ENCODE measurements around the gene PDILT. TPM values are rescaled to one million over a fixed set of nuclear protein-coding genes. Genes with fewer than 3 reads are reported as not detected.

The PDILT gene
- total and polyA plus RNA-seq, 3 experiments from 2014 or later, result not detected

DNA sequence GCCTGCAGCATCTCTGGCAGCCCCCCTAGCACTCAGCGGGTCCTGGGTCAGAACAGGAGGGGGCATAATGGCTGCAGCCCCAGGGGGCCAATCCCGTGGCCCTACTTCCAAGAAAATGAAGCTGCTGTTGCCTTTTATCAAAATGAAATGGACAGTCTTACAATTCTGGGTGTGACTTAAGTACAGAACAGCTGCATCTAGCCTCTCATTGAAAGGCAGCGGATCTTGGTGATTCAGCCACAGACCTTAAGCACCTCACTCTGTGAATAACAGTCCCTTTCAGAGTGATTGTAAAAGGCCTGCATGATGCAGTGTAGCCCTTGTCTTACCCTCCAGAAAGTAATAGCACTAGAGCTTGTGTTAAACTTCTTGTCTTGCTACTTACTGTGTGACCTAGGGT lies 40.5 kb downstream of the PDILT start:
- Mint-ChIP-seq H3K9me3 (peaks cover 0 to 4% (median 0%) of the 10 kb centered on the region in 5 donors), H3K4me3 (no peak overlapping the region), H3K27me3 (peaks cover 8 to 10% of the 10 kb centered on the region in 2 donors), H3K4me1 (no peaks in the 10 kb centered on the region), H3K27ac (no peak overlapping the region), H3K36me3 (no peaks in the 10 kb centered on the region)
- CTCF ChIA-PET, result no interaction called here
- no peaks in the 10 kb centered on the region for H3K9me3 ChIP-seq (ENCODE audit: low read length)
- DNase-seq, result no peak
- H3K36me3 ChIP-seq (ENCODE audit: insufficient read depth, low read length), result no peaks in the 10 kb centered on the region
- no peak overlapping the region for H3K4me3 ChIP-seq (ENCODE audit: low read length)
- no peaks in the 10 kb centered on the region for H3K4me1 ChIP-seq (ENCODE audit: insufficient read depth, low read length)
- H3K27me3 ChIP-seq (ENCODE audit: insufficient read depth, low read length, poor library complexity, severe bottlenecking), result no peaks in the 10 kb centered on the region
- no peak overlapping the region for H3K27ac ChIP-seq (ENCODE audit: low read depth, low read length)
- POLR2A ChIA-PET, result no interaction called here

DNA sequence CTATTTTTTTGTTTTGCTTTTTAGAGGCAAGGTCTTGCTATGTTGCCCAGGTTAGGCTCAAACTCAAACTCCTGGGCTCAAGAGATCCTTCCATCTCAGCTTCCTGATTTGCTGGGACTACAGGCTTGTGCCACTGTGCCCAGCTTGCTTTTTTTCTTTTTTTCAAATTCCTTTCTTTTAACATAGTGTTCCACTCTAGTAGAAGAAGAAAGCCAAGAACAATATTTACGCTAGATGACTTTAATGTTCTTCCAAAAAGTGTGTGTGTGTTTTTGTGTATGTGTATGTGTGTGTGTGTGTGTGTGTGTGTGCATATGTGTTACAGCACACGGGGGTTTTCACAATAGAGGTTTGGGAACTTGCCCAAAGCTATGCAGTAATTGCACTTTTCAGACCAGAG lies 41.3 kb downstream of the PDILT start:
- Histone ChIP-seq H3K9me3 (ENCODE audit: low read length) (no peaks in the 10 kb centered on the region), H3K4me3 (ENCODE audit: low read length) (no peak overlapping the region), H3K4me1 (ENCODE audit: insufficient read depth, low read length) (no peaks in the 10 kb centered on the region), H3K36me3 (ENCODE audit: insufficient read depth, low read length) (no peaks in the 10 kb centered on the region), H3K27ac (ENCODE audit: low read depth, low read length) (no peak overlapping the region), H3K27me3 (ENCODE audit: insufficient read depth, low read length, poor library complexity, severe bottlenecking) (no peaks in the 10 kb centered on the region)
- Mint-ChIP-seq H3K27me3 (peaks cover 7 to 8% of the 10 kb centered on the region in 2 donors), H3K4me1 (no peaks in the 10 kb centered on the region), H3K27ac (no peak overlapping the region), H3K4me3 (no peak overlapping the region), H3K9me3 (peaks cover 0 to 4% (median 0%) of the 10 kb centered on the region in 5 donors), H3K36me3 (no peaks in the 10 kb centered on the region)
- ChIA-PET POLR2A (no interaction called here), CTCF (no interaction called here)
- no peak for DNase-seq

DNA sequence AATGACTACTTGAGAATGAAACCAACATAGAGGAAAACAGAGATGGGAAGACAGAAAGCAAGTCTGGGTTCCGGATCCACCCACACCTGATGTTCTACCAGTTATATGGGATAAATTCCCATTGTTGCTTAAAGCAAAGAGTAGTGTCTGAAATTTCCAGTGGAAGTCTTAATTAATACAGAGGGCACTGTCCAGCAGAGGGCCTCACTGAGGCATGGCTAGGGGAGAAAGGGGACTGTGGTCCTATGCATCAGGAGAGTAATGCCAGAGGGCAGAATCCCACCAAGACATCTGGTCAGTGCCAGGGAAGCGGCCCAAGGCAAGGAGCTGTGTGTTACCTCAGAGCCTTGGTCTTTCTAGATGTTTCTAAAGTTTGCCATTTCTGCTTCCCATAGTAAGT lies 44.5 kb downstream of the PDILT start:
- Mint-ChIP-seq H3K4me1 (no peaks in the 10 kb centered on the region), H3K4me3 (no peak overlapping the region), H3K27me3 (peaks cover 1 to 4% of the 10 kb centered on the region in 2 donors), H3K27ac (no peak overlapping the region), H3K9me3 (peaks cover 0 to 4% (median 2%) of the 10 kb centered on the region in 5 donors), H3K36me3 (no peaks in the 10 kb centered on the region)
- Histone ChIP-seq H3K36me3 (ENCODE audit: insufficient read depth, low read length) (no peaks in the 10 kb centered on the region), H3K27ac (ENCODE audit: low read depth, low read length) (no peak overlapping the region), H3K9me3 (ENCODE audit: low read length) (no peaks in the 10 kb centered on the region), H3K4me1 (ENCODE audit: insufficient read depth, low read length) (no peaks in the 10 kb centered on the region), H3K27me3 (ENCODE audit: insufficient read depth, low read length, poor library complexity, severe bottlenecking) (no peaks in the 10 kb centered on the region), H3K4me3 (ENCODE audit: low read length) (no peak overlapping the region)
- POLR2A ChIA-PET, result no interaction called here
- DNase-seq, result no peak
- CTCF ChIA-PET, result no interaction called here

DNA sequence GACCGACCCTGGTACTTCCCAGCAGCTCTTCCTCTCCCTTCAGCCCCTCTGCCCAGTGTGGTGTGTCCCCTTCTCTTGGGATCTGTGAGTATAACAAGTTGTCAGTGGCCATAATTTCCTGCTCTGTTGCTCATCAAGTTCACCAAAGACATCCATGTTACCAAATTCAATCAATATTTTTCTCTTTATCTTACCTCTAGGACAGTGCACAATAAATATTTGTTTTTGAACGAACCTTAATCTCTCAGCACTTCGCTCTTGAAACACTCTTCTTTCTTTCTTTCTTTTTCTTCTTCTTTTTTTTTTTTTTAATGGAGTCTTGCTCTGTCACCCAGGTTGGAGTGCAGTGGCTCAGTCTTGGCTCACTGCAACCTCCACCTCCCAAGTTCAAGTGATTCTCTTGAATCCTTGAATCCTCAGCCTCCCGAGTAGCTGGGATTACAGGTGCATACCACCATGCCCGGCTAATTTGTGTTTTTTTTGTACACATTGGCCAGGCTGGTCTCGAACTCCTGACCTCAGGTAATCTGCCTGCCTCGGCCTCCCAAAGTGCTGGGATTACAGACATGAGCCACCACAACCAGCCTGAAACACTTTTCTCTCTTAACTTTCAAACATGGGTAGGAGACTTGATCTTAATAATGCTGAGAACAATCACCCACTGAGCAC lies 49.3 kb downstream of the PDILT start:
- H3K4me3 Mint-ChIP-seq, result no peak overlapping the region
- Histone ChIP-seq H3K9me3 (ENCODE audit: low read length) (no peaks in the 10 kb centered on the region), H3K4me3 (ENCODE audit: low read length) (no peak overlapping the region), H3K27me3 (ENCODE audit: insufficient read depth, low read length, poor library complexity, severe bottlenecking) (no peaks in the 10 kb centered on the region), H3K27ac (ENCODE audit: low read depth, low read length) (no peak overlapping the region), H3K4me1 (ENCODE audit: insufficient read depth, low read length) (no peaks in the 10 kb centered on the region), H3K36me3 (ENCODE audit: insufficient read depth, low read length) (no peaks in the 10 kb centered on the region)
- peaks cover 0 to 5% (median 2%) of the 10 kb centered on the region in 5 donors for H3K9me3 Mint-ChIP-seq
- H3K4me1 Mint-ChIP-seq, result no peaks in the 10 kb centered on the region
- H3K27ac Mint-ChIP-seq, result no peak overlapping the region
- ChIA-PET POLR2A (no interaction called here), CTCF (no interaction called here)
- DNase-seq, result no peak
- H3K36me3 Mint-ChIP-seq, result no peaks in the 10 kb centered on the region
- peaks cover 6 to 8% of the 10 kb centered on the region in 2 donors for H3K27me3 Mint-ChIP-seq

DNA sequence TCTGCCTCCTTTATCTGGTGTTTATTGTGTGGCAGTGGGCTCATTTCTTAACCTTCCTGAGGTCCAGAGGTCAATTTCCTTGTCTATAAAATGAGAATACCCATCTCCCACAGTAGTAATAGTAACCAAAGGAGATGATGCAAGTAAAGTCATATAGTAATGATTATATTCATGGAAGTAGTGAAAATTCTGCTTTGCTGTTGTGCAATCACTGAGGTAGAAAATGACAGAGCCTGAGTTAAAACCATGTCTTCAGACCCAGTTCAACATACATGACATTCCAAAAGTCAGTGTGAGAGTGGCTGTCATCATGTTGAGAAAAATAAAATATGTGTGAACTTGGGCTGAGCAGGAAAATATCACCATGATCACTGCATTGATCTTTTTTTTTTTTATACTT lies 51.2 kb downstream of the PDILT start:
- H3K4me3 ChIP-seq (ENCODE audit: low read length), result no peak overlapping the region
- Mint-ChIP-seq H3K4me1 (no peaks in the 10 kb centered on the region), H3K36me3 (no peaks in the 10 kb centered on the region), H3K27ac (no peak overlapping the region), H3K27me3 (peaks cover 6 to 8% of the 10 kb centered on the region in 2 donors), H3K4me3 (no peak overlapping the region), H3K9me3 (peaks cover 0 to 5% (median 2%) of the 10 kb centered on the region in 5 donors)
- H3K27me3 ChIP-seq (ENCODE audit: insufficient read depth, low read length, poor library complexity, severe bottlenecking), result no peaks in the 10 kb centered on the region
- ChIA-PET CTCF (no interaction called here), POLR2A (no interaction called here)
- H3K27ac ChIP-seq (ENCODE audit: low read depth, low read length), result no peak overlapping the region
- no peaks in the 10 kb centered on the region for H3K9me3 ChIP-seq (ENCODE audit: low read length)
- no peaks in the 10 kb centered on the region for H3K36me3 ChIP-seq (ENCODE audit: insufficient read depth, low read length)
- no peaks in the 10 kb centered on the region for H3K4me1 ChIP-seq (ENCODE audit: insufficient read depth, low read length)
- no peak for DNase-seq

DNA sequence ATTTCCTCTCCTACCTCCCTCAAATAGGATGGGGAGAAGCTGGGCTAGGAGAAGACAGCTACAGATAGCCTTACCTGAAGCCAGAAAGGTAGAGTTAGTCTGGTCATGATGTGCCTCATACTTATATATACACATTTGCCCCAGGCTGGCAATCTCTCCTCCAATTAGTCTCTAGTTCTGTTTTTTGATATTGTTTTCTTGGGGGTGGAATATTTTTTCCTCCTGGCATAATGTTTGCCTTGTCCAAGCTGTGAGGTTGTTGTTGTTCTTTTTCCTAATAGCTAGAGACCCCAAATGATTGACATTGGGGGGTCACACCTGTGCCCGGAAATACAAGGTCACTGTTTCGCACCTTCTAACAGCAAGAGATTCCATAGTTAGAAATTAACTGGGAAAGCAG lies 51.9 kb downstream of the PDILT start, which contains the start of gene UMOD:
Gene UMOD, minus strand, starts transcription at position 101 of the 400 bp plus-strand sequence. CDS start 1,978 bp downstream, outside the sequence.
- H3K9me3 ChIP-seq (ENCODE audit: low read length), result no peaks in the 10 kb centered on the region
- peaks cover 0 to 4% (median under 1%) of the 10 kb centered on the region in 5 donors for H3K9me3 Mint-ChIP-seq
- no peaks in the 10 kb centered on the region for H3K4me1 ChIP-seq (ENCODE audit: insufficient read depth, low read length)
- H3K27me3 ChIP-seq (ENCODE audit: insufficient read depth, low read length, poor library complexity, severe bottlenecking), result no peaks in the 10 kb centered on the region
- H3K4me1 Mint-ChIP-seq, result no peaks in the 10 kb centered on the region
- no peak within 1 kb of the TSS for H3K27ac ChIP-seq (ENCODE audit: low read depth, low read length)
- no peaks in the 10 kb centered on the region for H3K36me3 Mint-ChIP-seq
- no peak within 1 kb of the TSS for H3K27ac Mint-ChIP-seq
- no peak for DNase-seq
- H3K4me3 ChIP-seq (ENCODE audit: low read length), result no peak within 1 kb of the TSS
- H3K27me3 Mint-ChIP-seq, result peaks cover 6 to 8% of the 10 kb centered on the region in 2 donors
- H3K36me3 ChIP-seq (ENCODE audit: insufficient read depth, low read length), result no peaks in the 10 kb centered on the region
- CTCF ChIA-PET, result no interaction called here
- no peak within 1 kb of the TSS for H3K4me3 Mint-ChIP-seq
- POLR2A ChIA-PET, result no interaction called here

DNA sequence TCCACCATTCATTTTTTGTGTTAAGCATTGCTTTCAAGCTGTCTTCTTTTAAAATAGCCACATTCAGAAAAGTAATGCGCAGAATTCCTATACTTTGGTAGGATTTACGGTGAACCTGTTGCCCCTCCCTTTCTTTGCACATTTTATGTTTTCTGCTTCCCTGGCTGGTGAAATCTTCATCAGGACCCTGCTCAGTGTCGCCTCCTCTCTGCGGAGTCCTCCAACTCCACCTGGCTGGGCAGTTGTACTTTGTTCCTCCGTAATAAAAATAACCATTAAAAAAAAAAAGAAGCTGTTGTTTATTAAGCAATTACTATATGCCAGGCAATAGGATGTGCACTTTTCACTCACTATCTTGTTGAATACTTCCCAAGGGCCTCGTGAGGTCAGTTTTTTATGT lies 54.9 kb downstream of the PDILT start:
- no peak overlapping the region for H3K4me3 Mint-ChIP-seq
- POLR2A ChIA-PET, result no interaction called here
- H3K27ac ChIP-seq (ENCODE audit: low read depth, low read length), result no peak overlapping the region

DNA sequence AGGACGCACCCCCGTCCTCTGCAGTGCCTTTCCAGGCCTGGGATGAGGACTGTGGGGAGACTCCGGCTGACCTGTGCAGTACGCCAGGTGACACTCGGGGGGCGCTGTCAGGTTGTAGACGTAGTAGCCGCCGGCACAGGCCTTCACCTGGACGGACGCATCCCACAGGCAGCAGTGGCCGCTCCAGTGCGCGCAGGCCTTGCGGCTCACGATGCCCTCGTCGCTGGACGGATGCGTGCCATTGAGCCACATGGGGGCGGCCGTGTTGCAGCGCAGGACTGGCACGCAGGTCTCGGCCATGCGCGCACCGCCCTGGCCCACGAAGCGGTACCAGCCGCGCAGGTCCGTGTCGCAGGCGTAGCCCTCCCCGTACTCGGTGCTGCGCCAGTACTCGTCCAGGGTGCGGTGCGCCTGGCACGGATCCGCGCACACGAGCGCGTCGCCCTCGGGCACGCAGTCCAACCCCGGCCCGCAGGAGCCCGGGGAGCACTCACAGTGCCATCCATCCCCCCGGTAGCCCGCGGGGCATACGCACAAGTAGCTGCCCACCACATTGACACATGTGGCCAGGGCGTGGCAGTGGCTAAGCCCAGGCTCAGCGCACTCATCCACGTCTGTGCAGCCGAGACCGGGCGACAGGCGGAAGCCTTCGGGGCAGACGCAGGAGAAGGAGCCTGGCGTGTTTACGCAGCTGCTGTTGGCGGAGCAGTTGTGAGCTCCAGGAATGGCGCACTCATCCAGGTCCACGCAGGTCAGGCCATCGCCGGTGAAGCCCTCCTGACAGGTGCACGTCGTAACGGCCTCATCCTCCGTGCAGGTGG lies 56.0 kb downstream of the PDILT start:
- Histone ChIP-seq H3K27ac (ENCODE audit: low read depth, low read length) (no peak overlapping the region), H3K27me3 (ENCODE audit: insufficient read depth, low read length, poor library complexity, severe bottlenecking) (no peaks in the 10 kb centered on the region), H3K4me1 (ENCODE audit: insufficient read depth, low read length) (no peaks in the 10 kb centered on the region), H3K36me3 (ENCODE audit: insufficient read depth, low read length) (no peaks in the 10 kb centered on the region), H3K9me3 (ENCODE audit: low read length) (no peaks in the 10 kb centered on the region), H3K4me3 (ENCODE audit: low read length) (no peak overlapping the region)
- ChIA-PET POLR2A (no interaction called here), CTCF (no interaction called here)
- Mint-ChIP-seq H3K4me1 (no peaks in the 10 kb centered on the region), H3K9me3 (no peaks in the 10 kb centered on the region), H3K36me3 (no peaks in the 10 kb centered on the region), H3K27me3 (peaks cover 0 to 4% of the 10 kb centered on the region in 2 donors), H3K4me3 (no peak overlapping the region), H3K27ac (no peak overlapping the region)
- no peak for DNase-seq

More for the DNA sequence above, 54.9 kb downstream of the PDILT start:
- Mint-ChIP-seq H3K4me1 (no peaks in the 10 kb centered on the region), H3K27me3 (peaks cover under 1 to 4% of the 10 kb centered on the region in 2 donors), H3K36me3 (no peaks in the 10 kb centered on the region), H3K27ac (no peak overlapping the region), H3K9me3 (peaks cover 0 to 2% (median 0%) of the 10 kb centered on the region in 5 donors)
- no peaks in the 10 kb centered on the region for H3K27me3 ChIP-seq (ENCODE audit: insufficient read depth, low read length, poor library complexity, severe bottlenecking)
- no peaks in the 10 kb centered on the region for H3K9me3 ChIP-seq (ENCODE audit: low read length)
- no peak for DNase-seq
- CTCF ChIA-PET, result no interaction called here
- H3K4me1 ChIP-seq (ENCODE audit: insufficient read depth, low read length), result no peaks in the 10 kb centered on the region
- H3K4me3 ChIP-seq (ENCODE audit: low read length), result no peak overlapping the region
- no peaks in the 10 kb centered on the region for H3K36me3 ChIP-seq (ENCODE audit: insufficient read depth, low read length)
